Measurements from ENCODE around the gene BRIX1. TPM values are rescaled to one million over a fixed set of nuclear protein-coding genes. Genes with fewer than 3 reads are reported as not detected.

The BRIX1 gene
- total RNA-seq, 1 experiment from 2014 or later = 77.0 TPM

DNA sequence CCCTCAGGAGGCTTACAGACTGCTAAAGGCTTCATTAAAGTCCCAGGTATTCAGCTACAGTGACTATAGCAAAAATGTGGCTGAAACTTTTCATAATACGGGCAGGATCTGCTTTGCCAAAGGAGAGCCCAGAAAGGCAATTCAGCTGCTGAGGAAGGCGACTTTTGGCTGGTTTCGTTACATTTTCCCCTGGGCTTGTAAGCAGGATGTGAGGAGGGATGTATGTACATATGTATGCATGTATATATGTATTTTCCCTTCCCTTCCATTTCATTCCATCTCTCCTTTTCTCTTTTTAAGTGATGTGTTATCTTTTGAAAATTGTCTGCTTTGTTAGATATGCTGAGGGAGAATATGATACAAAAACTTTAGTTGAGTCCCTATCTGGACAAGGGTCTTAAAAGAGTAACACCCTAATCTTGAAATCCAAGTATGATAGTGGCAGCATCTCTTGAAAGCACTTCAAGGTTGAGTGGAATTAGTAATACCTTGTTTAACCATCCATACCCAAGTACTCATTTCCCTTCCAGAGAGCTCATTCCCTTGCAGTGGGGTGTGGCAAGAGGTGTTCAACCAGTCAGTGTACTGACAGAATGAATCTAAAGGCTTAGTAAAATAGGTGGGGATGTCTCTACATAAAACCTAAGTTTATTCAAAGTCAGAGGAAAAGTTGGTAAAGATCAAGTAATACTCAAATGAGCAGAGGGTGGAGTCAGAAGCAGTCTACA, 29.0 kb upstream of the BRIX1 start:
- no peak overlapping the region for H2BK120ac ChIP-seq (ENCODE audit: low read depth, low read length, poor library complexity, severe bottlenecking)
- H3K79me1 ChIP-seq (ENCODE audit: insufficient read depth, low read depth, low read length, poor library complexity, severe bottlenecking) = no peaks in the 10 kb centered on the region
- Mint-ChIP-seq H3K9me3 (no peaks in the 10 kb centered on the region), H3K4me3 (no peak overlapping the region), H3K4me1 (no peaks in the 10 kb centered on the region), H3K27ac (no peak overlapping the region), H3K36me3 (ENCODE audit: insufficient read depth in 1 of 3, low read depth in 3 of 3) (no peaks in the 10 kb centered on the region), H3K27me3 (ENCODE audit: low read depth) (no peaks in the 10 kb centered on the region; the same call in 1 of the 2 replicates)
- H3T11ph ChIP-seq (ENCODE audit: low read length) = no peak overlapping the region
- H3K4me2 ChIP-seq (ENCODE audit: insufficient read depth, insufficient read length, low read length) = no peak overlapping the region
- no peaks in the 10 kb centered on the region for H3K27me3 ChIP-seq (ENCODE audit: insufficient read depth, low read length)
- no peak overlapping the region for H3K27ac ChIP-seq (ENCODE audit: insufficient read length, low read depth, low read length)
- no peak overlapping the region for H3K23ac ChIP-seq (ENCODE audit: insufficient read length, low read depth, low read length)
- H4K5ac ChIP-seq (ENCODE audit: insufficient read length, low read depth, low read length) = no peak overlapping the region
- H4K8ac ChIP-seq (replicated peaks; ENCODE audit: insufficient read length, low read depth, low read length) = no peak overlapping the region
- no peak overlapping the region for H3K9ac ChIP-seq (ENCODE audit: extremely low read depth, insufficient read length, low read length)
- no peak overlapping the region for H2BK12ac ChIP-seq (ENCODE audit: insufficient read length, low read depth, low read length)
- no peak overlapping the region for H2AK5ac ChIP-seq (ENCODE audit: insufficient read length, low read length)
- H2AFZ ChIP-seq (ENCODE audit: low read length) = no peak overlapping the region
- H3K4me1 ChIP-seq (ENCODE audit: insufficient read depth, low read length) = no peaks in the 10 kb centered on the region
- no CpG with 5 or more reads among the region's 3 CpGs for WGBS (ENCODE audit: extremely low coverage, insufficient read length, low lambda C conversion rate)
- H3K23me2 ChIP-seq (ENCODE audit: insufficient read length, low read depth, low read length, poor library complexity, severe bottlenecking) = no peaks in the 10 kb centered on the region
- H3K4ac ChIP-seq (ENCODE audit: low read depth, low read length) = no peak overlapping the region
- no peak overlapping the region for H2BK5ac ChIP-seq (ENCODE audit: insufficient read length, low read length)
- H3K14ac ChIP-seq (ENCODE audit: insufficient read depth, low read length) = no peak overlapping the region
- H4K20me1 ChIP-seq (ENCODE audit: control insufficient read depth, insufficient read depth, insufficient read length) = no peaks in the 10 kb centered on the region
- H4K91ac ChIP-seq (ENCODE audit: insufficient read length, low read depth, low read length) = no peak overlapping the region
- H2BK20ac ChIP-seq (ENCODE audit: low read depth, low read length, poor library complexity, severe bottlenecking) = peak overlapping the region; percentile 34
- no peaks in the 10 kb centered on the region for H3K79me2 ChIP-seq (ENCODE audit: insufficient read depth, low read length)
- TF ChIP-seq, protein P1, sequence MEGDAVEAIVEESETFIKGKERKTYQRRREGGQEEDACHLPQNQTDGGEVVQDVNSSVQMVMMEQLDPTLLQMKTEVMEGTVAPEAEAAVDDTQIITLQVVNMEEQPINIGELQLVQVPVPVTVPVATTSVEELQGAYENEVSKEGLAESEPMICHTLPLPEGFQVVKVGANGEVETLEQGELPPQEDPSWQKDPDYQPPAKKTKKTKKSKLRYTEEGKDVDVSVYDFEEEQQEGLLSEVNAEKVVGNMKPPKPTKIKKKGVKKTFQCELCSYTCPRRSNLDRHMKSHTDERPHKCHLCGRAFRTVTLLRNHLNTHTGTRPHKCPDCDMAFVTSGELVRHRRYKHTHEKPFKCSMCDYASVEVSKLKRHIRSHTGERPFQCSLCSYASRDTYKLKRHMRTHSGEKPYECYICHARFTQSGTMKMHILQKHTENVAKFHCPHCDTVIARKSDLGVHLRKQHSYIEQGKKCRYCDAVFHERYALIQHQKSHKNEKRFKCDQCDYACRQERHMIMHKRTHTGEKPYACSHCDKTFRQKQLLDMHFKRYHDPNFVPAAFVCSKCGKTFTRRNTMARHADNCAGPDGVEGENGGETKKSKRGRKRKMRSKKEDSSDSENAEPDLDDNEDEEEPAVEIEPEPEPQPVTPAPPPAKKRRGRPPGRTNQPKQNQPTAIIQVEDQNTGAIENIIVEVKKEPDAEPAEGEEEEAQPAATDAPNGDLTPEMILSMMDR (conservative IDR thresholded peaks at IDR 0.05) = no peak
- no peak overlapping the region for H3K18ac ChIP-seq (ENCODE audit: insufficient read length, low read depth, low read length)
- H3K9me3 ChIP-seq (ENCODE audit: control insufficient read depth, low read depth, low read length) = no peaks in the 10 kb centered on the region
- H2BK15ac ChIP-seq (ENCODE audit: low read depth, low read length) = no peak overlapping the region
- no peak for DNase-seq
- H3K56ac ChIP-seq (ENCODE audit: insufficient read length, low read depth, low read length) = no peak overlapping the region
